ENCODE measurements around the gene CUL4B.
"Not testable (repeated sequence)": the region's sequence is repeated elsewhere in the genome, so short reads cannot be mapped to it uniquely, and the experiment has no call there.

Gene CUL4B

DNA sequence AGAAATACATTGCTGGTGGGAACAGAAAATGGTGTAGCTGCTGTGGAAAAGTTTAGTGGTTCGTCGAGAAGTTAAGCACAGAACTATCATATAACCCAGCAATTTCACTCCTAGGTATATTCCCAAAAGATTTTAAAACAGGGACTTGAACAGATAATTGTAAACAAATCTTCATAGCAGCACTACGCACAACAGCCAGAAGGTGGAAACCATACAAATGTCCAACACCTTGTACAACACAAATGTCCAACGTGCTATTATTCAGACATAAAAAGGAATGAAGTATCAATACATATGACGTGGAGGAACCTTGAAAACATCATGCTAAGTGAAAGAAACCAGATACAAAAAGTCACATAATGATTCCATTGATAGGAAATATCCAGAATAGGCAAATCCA is 37.9 kb downstream of the CUL4B start:
- DNase-seq (ENCODE audit: low read depth), result no peak

DNA sequence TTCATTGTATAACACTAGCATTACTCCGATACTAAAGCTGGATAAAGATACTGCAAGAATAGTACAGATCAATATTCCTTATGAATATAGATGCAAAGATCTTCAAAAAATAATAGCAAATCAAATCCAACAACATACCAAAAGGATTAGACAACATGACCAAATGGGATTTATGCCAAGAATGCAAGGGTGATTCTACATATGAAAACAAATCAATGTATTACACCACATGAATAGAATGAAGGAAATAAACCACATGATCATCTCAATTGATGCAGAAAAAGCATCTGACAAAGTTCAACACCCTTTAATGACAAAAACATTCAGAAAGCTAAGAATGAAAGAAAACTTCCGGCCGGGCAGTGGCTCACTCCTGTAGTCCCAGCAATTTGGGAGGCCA is 42.8 kb downstream of the CUL4B start:
- DNase-seq (ENCODE audit: low read depth), result peak; percentile 53

DNA sequence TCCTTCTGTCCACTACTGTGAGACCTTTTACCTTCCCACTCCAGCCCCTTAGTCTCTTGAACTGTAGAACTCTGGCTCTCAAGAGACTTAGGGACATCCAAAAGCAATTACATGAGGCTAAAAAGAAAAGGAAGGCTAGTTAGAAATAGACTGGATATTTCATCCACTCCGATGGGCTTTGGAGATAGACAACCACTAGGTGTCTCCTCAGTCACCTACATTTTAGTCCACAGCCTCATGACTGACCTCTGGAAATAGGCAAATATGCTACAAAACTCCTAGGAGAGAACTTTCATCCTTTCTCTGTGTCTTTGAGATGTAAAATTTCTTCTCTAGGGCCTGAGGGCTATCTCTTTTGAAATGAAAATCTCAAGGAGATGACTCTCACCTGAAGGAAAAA is 46.5 kb downstream of the CUL4B start:
- DNase-seq (ENCODE audit: low read depth), result no peak

DNA sequence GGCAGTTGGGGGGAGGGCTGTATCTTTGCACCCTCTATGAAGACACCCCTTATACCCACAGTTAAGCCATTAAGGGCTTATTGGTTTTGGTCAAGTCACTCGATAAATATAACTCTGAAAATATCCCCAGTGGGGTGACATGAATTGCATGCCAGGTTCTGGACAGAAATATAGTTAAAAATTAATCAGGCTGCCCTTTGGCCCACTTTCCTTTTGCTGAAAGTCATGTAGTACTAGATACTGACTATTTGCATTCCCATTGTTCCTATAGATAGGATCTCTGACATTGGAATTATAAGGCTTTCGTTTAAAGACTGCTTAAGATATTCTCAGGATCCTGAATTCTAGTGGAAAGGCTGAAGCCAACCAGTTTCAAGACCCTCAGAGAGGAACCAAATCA is 48.1 kb downstream of the CUL4B start:
- DNase-seq (ENCODE audit: low read depth), result no peak

DNA sequence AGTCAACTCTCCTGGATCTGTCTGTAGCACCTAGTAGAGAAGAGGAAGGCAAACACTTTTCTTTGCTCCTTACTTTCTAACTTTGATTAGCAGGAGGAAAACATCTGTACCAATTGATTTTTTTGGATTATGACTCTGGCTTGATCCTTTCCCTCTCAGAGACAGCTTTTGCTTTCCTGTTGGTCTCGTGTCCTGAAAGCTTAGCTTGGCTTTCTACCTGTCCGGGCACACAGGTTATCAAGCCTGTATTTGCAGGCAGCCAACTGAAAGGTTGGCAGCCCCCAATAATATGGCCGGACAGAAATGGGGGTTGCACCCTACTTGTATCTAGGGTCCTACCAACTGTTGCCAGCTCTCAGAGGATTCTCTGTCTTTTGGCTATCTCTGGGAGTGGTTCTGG is 48.5 kb downstream of the CUL4B start:
- no peak for DNase-seq (ENCODE audit: low read depth)

DNA sequence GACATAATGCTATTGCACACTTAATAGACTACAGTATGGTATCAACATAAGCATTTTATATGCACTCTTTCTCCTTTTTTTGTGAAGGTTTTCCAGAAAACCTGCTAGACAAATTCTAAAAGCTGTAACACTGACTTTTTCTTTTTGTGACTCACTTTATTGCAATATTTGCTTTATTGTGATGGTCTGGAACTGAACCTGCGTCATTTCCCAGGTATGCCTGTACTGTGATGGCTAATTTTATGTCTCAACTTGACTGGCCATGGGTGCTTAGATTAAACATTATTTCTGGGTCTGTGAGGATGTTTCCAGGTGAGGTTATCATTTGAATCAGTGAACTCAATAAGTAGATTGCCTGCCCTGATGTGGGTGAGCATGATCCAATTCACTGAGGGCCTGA is 56.2 kb downstream of the CUL4B start:
- no peak for DNase-seq (ENCODE audit: low read depth)

DNA sequence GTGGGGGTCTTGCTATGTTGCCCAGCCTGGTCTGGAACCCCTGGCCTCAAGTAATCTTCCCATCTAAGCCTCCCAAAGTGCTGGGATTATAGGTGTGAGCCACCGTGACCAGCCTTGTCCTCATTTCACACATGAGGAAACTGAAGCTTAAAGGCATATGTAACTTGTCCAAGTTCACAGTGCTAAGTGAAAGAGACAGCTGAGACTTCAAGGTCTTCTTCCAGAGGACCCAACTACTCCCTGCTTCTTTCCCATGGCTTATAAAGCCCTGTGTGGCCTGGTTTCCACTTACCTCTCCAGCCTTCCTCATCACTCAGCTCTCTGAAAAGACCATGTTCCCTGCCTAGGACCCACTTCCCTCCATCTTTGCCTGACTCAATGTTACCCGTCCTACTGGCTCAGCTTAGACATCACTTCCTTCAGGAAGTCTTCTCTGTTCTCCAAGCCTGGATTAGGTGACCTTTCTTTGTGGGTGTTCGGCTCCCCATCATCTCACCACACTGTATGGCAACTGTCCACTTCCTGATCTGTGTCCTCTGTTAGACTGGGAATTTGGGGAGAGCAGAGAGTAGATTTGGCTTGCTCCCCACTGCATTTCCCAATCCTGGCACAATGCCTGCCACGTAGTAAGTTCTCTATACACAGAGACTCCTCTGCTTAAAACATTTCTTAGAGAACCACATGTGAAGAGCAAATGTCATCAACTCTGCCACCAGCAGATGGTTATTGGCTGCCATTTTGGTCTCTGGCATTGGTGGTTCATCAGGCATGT is 61.3 kb downstream of the CUL4B start:
- DNase-seq (ENCODE audit: low read depth), result no peak

DNA sequence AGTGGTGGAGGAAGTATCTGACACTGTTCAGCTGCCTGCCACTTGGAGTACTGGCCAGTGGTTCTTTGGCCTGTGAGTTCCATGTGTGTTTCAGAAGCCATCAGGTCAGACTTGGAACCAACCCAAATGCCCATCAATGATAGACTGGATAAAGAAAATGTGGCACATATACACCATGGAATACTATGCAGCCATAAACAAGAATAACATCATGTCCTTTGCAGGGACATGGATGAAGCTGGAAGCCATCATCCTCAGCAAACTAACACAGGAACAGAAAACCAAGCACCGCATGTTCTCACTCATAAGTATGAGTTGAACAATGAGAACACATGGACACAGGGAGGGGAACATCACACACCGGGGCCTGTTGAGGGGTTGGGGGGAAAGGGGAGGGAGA is 70.6 kb downstream of the CUL4B start:
- DNase-seq (ENCODE audit: low read depth), result not testable (repeated sequence)

DNA sequence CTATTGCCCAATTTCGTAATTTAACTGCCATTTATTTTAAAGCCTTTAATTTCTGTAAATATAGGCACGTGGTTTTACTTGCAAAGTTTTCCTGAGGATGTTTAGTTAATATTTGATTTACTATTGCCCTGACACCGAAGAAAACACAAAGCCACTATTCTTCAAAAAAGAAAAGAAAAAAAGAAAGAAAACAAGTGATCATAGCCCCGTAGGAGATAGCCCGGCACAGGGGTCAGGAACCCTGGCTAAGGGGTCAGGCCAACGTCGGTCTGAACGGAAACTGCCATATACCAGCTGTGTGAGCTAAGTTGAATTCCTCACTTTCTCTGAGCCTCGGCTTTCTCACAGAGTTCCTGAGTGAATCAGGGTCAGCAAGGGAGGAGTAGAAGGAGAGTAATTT is 74.0 kb downstream of the CUL4B start:
- no peak for DNase-seq (ENCODE audit: low read depth)

DNA sequence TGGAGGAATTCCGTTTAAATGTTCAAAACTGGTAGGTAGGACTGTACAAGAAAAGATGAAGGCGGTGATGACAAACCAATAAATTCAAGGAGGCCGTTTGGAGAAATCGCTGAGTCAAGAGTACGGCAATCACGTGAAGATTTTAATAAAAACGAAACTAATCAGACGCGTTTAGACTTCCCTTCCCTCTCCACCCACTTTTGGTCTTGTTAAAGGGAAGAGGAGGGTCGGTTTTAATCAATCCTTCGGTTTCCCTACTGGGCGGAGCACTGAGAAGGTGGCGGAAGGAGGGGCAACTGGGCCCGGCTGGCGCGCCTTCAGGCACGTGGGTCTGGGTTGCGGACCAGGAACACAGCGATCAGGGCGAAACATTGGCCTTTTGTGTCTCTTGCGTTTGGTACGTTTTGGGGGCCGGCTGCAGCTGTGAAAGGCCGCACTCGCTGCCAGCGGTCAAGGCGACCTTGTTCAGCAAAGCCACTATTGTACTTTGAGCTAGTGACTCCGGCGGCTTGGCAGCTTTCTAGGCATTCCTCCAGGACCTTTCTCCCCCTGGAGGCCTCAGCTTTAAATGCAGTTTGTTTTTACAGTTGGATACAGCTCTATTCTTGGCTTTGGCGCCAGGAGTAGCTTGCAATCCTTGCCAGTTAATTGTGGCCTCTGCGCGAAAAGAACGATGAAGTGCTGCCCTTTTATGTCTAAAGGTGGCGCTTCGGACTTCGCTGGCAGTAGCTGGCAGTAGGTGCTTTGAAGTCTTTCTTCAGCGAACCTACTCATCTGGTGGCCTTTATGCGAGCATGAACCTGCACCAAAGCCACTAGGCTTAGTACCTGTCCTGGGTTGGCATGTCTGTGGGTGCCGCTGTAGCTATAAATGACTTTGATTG is 74.9 kb downstream of the CUL4B start:
- DNase-seq (ENCODE audit: low read depth), result peak; percentile 46

DNA sequence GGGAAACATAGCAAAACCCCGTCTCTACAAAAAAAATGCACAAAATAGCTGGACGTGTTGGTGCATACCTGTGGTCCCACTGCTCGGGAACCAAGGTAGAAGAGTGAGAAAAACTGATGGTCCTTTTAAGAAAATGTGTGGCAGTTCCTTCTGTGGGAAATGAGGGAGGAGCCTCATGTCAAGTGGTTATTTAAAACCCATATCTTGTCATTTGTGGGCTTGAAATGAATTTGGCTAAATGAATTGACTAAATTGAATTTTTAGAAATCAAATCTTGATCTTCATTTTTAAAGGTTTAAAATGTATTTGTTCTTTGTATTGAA is 75.5 kb downstream of the CUL4B start:
- DNase-seq (ENCODE audit: low read depth), result no peak

DNA sequence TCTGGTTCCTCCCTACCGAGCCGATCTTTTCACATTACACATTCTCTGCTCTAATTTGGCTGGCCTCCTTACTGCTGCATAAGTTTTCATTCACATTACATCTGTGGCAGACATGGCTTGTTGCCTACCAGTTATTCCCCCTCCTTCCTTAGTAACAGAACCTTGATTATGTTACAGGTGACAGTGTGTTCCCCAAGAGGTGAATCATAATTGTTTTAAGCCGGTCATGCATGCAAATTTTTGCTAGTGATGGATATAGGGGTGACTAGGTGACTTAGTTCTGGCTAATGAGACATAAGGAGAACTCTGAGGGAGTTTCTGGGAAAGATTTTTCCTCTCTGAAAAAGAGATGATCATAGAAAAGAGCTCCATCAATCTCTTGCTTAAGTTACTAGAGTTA is 83.3 kb downstream of the CUL4B start:
- DNase-seq (ENCODE audit: low read depth), result no peak

DNA sequence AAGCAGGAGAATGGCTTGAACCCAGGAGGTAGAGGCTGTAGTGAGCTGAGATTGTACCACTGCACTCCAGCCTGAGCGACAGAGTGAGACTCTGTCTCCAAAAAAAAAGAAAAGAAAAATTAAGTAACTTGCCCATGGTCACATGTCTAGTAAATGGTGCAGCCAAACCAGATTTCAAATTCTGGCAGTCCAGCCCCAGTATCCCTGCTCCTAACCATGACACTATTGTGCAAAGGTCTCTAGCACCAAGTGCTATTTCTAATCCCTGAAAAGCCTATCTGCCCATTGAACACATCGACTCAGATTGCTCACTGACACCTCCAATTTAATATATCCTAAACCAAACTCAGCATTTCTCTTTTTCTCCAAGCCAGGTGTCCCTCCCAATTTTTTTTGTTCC is 84.0 kb downstream of the CUL4B start:
- no peak for DNase-seq (ENCODE audit: low read depth)

DNA sequence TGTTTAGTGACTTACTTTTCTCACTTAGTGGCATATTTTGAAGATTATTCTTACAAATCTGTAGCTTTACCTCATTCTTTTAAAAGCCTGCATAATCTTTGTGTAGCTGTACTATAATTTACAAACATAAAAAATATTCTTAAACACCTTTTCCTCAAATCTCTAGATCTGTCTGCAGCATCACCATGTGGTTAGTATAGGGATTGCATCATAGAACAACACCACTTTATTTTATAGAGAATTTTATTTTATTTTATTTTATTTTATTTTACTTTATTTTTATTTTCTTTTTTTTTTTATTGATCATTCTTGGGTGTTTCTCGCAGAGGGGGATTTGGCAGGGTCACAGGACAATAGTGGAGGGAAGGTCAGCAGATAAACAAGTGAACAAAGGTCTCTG is 85.3 kb downstream of the CUL4B start:
- not testable (repeated sequence) for DNase-seq (ENCODE audit: low read depth)
